BE2C (cell line): Measurements from ENCODE around the gene KRTAP19-3.

Experiments used
- DNase-seq: peaks from one replicate; pipeline ENCODE4 v3.0.0-alpha.2; 2020
- H3K27me3 ChIP-seq: fragments of 250-450 bp; sonication (Bioruptor Pico); 2 replicates; pipeline ENCODE4 v1.5.1; 2020; ENCODE audit warnings: mild to moderate bottlenecking
- H3K36me3 ChIP-seq: fragments of 250-450 bp; sonication (Bioruptor Pico); 2 replicates; pipeline ENCODE4 v1.5.1; 2020; ENCODE audit warnings: mild to moderate bottlenecking
- H3K4me1 ChIP-seq: fragments of 250-450 bp; sonication (Bioruptor Pico); 2 replicates; pipeline ENCODE4 v1.5.1; 2020
- H3K4me3 ChIP-seq: 2 replicates; pipeline ENCODE4 v1.5.1; 2011; ENCODE audit warnings: low read depth, low read length
- H3K9me3 ChIP-seq: fragments of 250-450 bp; sonication (Bioruptor Pico); 2 replicates; pipeline ENCODE4 v1.5.1; 2020
- CTCF ChIP-seq: IDR thresholded peaks from 2 replicates; pipeline ENCODE4 v1.5.1; 2012; ENCODE audit warnings: mild to moderate bottlenecking, low read depth, low read length

KRTAP19-3 gene

GRCh38 chr21:30487336-30487735, 4.5 kb downstream of the KRTAP19-3 start, which contains the start of gene KRTAP19-2:
TSS of gene KRTAP19-2 (minus strand) at chr21:30487436. CDS start at chr21:30487348, 88 bp downstream.
- no peaks in the 10 kb centered on the region for H3K36me3 ChIP-seq
- no peaks in the 10 kb centered on the region for H3K27me3 ChIP-seq
- no peak for TF ChIP-seq CTCF
- H3K4me3 ChIP-seq: no peak within 1 kb of the TSS
- no peaks in the 10 kb centered on the region; the same call in 1 of the 2 replicates for H3K9me3 ChIP-seq
- no peaks in the 10 kb centered on the region for H3K4me1 ChIP-seq
- no peak for DNase-seq

- no peak overlapping the region for H3K4me3 ChIP-seq
- no peak for TF ChIP-seq CTCF
- no peaks in the 10 kb centered on the region for H3K4me1 ChIP-seq
- H3K27me3 ChIP-seq: no peaks in the 10 kb centered on the region
- H3K9me3 ChIP-seq: no peaks in the 10 kb centered on the region; the same call in 1 of the 2 replicates
- H3K36me3 ChIP-seq: no peaks in the 10 kb centered on the region
- DNase-seq: no peak
Measured at GRCh38 chr21:30486180-30486579, 5.6 kb downstream of the KRTAP19-3 start.

- no peak for DNase-seq
- Histone ChIP-seq H3K9me3 (no peaks in the 10 kb centered on the region; the same call in 1 of the 2 replicates), H3K4me3 (no peak overlapping the region), H3K4me1 (no peaks in the 10 kb centered on the region), H3K27me3 (no peaks in the 10 kb centered on the region), H3K36me3 (no peaks in the 10 kb centered on the region)
- TF ChIP-seq CTCF: no peak
Measured at GRCh38 chr21:30482130-30482529, 9.7 kb downstream of the KRTAP19-3 start.

GRCh38 chr21:30480145-30480544, 11.7 kb downstream of the KRTAP19-3 start, which contains the start of gene KRTAP19-1:
TSS of gene KRTAP19-1 (minus strand) at chr21:30480367. CDS start at chr21:30480317, 50 bp downstream.
- no peak within 1 kb of the TSS for H3K4me3 ChIP-seq
- no peaks in the 10 kb centered on the region for H3K27me3 ChIP-seq
- H3K36me3 ChIP-seq: no peaks in the 10 kb centered on the region
- no peaks in the 10 kb centered on the region; the same call in 1 of the 2 replicates for H3K9me3 ChIP-seq
- TF ChIP-seq CTCF: no peak
- no peak for DNase-seq
- H3K4me1 ChIP-seq: no peaks in the 10 kb centered on the region

GRCh38 chr21:30479259-30479658, 12.6 kb downstream of the KRTAP19-3 start:
- no peak for TF ChIP-seq CTCF
- Histone ChIP-seq H3K27me3 (no peaks in the 10 kb centered on the region), H3K4me3 (no peak overlapping the region), H3K4me1 (no peaks in the 10 kb centered on the region), H3K9me3 (no peaks in the 10 kb centered on the region), H3K36me3 (no peaks in the 10 kb centered on the region)
- no peak for DNase-seq

GRCh38 chr21:30478004-30478403, 13.8 kb downstream of the KRTAP19-3 start:
- H3K9me3 ChIP-seq: no peaks in the 10 kb centered on the region
- DNase-seq: no peak
- no peak for TF ChIP-seq CTCF
- H3K4me1 ChIP-seq: no peaks in the 10 kb centered on the region
- H3K4me3 ChIP-seq: no peak overlapping the region
- H3K27me3 ChIP-seq: no peaks in the 10 kb centered on the region
- H3K36me3 ChIP-seq: no peaks in the 10 kb centered on the region
